Glomerular visceral epithelial cell (primary cell): ENCODE measurements around the gene LGALS12.
A peak's percentile ranks its signal among the peaks of the same experiment; 100 is the strongest.

ENCODE experiments used
- DNase-seq: peaks from one replicate; pipeline ENCODE4 v3.0.0-alpha.2; 2016; ENCODE audit errors: extremely low spot score

LGALS12 gene

GRCh38 chr11:63505857-63506528 is at the start of gene LGALS12:
Gene LGALS12 (plus strand): TSS chr11:63506084. CDS start chr11:63506459, 375 bp downstream.
- DNase-seq = peak; percentile 53

GRCh38 chr11:63459586-63459985 is 46.3 kb upstream of the LGALS12 start:
- peak; percentile 1 for DNase-seq

- DNase-seq = no peak
Measured at GRCh38 chr11:63462137-63462536, 43.7 kb upstream of the LGALS12 start.

- no peak for DNase-seq
Measured at GRCh38 chr11:63470311-63470710, 35.6 kb upstream of the LGALS12 start.

GRCh38 chr11:63472372-63472771 is 33.5 kb upstream of the LGALS12 start:
- DNase-seq = no peak

- DNase-seq = no peak
Measured at GRCh38 chr11:63476618-63477017, 29.3 kb upstream of the LGALS12 start.

GRCh38 chr11:63478896-63479295 is 27.0 kb upstream of the LGALS12 start:
- DNase-seq = peak; percentile 83

- no peak for DNase-seq
Measured at GRCh38 chr11:63480039-63480438, 25.8 kb upstream of the LGALS12 start.

- no peak for DNase-seq
Measured at GRCh38 chr11:63485777-63486176, 20.1 kb upstream of the LGALS12 start.

- no peak for DNase-seq
Measured at GRCh38 chr11:63488789-63489188, 17.1 kb upstream of the LGALS12 start.

- DNase-seq = peak; percentile 73
Measured at GRCh38 chr11:63489879-63490278, 16.0 kb upstream of the LGALS12 start.

GRCh38 chr11:63490551-63491239 is 15.2 kb upstream of the LGALS12 start, which contains the start of gene PLAAT5:
Gene PLAAT5 (minus strand): TSS chr11:63491167. CDS start chr11:63491034, 133 bp downstream.
- no peak for DNase-seq

GRCh38 chr11:63491240-63491587 is 14.7 kb upstream of the LGALS12 start:
- DNase-seq = no peak

- no peak for DNase-seq
Measured at GRCh38 chr11:63491636-63492372, 14.1 kb upstream of the LGALS12 start.

- DNase-seq = no peak
Measured at GRCh38 chr11:63492441-63492840, 13.4 kb upstream of the LGALS12 start.

GRCh38 chr11:63493127-63493526 is 12.8 kb upstream of the LGALS12 start:
- DNase-seq = no peak

- no peak for DNase-seq
Measured at GRCh38 chr11:63494975-63495374, 10.9 kb upstream of the LGALS12 start.

GRCh38 chr11:63499874-63500273 is 6.0 kb upstream of the LGALS12 start:
- DNase-seq = no peak

- no peak for DNase-seq
Measured at GRCh38 chr11:63501236-63501635, 4.6 kb upstream of the LGALS12 start.

GRCh38 chr11:63502252-63502820 is 3.5 kb upstream of the LGALS12 start:
- no peak for DNase-seq

GRCh38 chr11:63503492-63503891 is 2.4 kb upstream of the LGALS12 start:
- no peak for DNase-seq

GRCh38 chr11:63504054-63504453 is 1.8 kb upstream of the LGALS12 start:
- no peak for DNase-seq
